ENCODE results near the gene RAB4A.

Gene RAB4A

GRCh38 chr1:229287267-229287666, 16.4 kb downstream of the RAB4A start:
- TF ChIP-seq MAX (IDR thresholded peaks at IDR 0.05) (no peak), EP300 (IDR thresholded peaks at IDR 0.05; ENCODE audit: borderline replicate concordance) (no peak), NFIC (IDR thresholded peaks at IDR 0.05) (no peak), USF1 (IDR thresholded peaks at IDR 0.05) (no peak), EGR1 (IDR thresholded peaks at IDR 0.05) (no peak), REST (IDR thresholded peaks at IDR 0.05; ENCODE audit: low read depth) (no peak), TCF12 (IDR thresholded peaks at IDR 0.05; ENCODE audit: low read depth) (no peak), CREB1 (IDR thresholded peaks at IDR 0.05; ENCODE audit: low read depth) (no peak), FOXM1 (IDR thresholded peaks at IDR 0.05; ENCODE audit: borderline replicate concordance, low read depth) (no peak), ZBTB7A (IDR thresholded peaks at IDR 0.05; ENCODE audit: low read depth) (no peak)

- TF ChIP-seq ZBTB7A (IDR thresholded peaks at IDR 0.05; ENCODE audit: low read depth) (no peak), TCF12 (IDR thresholded peaks at IDR 0.05; ENCODE audit: low read depth) (no peak), NFIC (IDR thresholded peaks at IDR 0.05) (no peak)
These were observed 17.6 kb downstream of the RAB4A start for GRCh38 chr1:229288516-229288915.

GRCh38 chr1:229293528-229294204, 22.8 kb downstream of the RAB4A start:
- TF ChIP-seq TEAD4 (IDR thresholded peaks at IDR 0.05) (no peak), CREB1 (IDR thresholded peaks at IDR 0.05; ENCODE audit: low read depth) (no peak), EP300 (IDR thresholded peaks at IDR 0.05; ENCODE audit: borderline replicate concordance) (no peak), REST (IDR thresholded peaks at IDR 0.05; ENCODE audit: low read depth) (no peak), RAD21 (IDR thresholded peaks at IDR 0.05; ENCODE audit: low read depth) (no peak), CEBPB (IDR thresholded peaks at IDR 0.05) (no peak), FOXM1 (IDR thresholded peaks at IDR 0.05; ENCODE audit: borderline replicate concordance, low read depth) (no peak), TCF12 (IDR thresholded peaks at IDR 0.05; ENCODE audit: low read depth) (no peak), YY1 (IDR thresholded peaks at IDR 0.05; ENCODE audit: low read depth) (no peak), MAX (IDR thresholded peaks at IDR 0.05) (no peak), TAF1 (IDR thresholded peaks at IDR 0.05; ENCODE audit: low read depth) (no peak), EGR1 (IDR thresholded peaks at IDR 0.05) (no peak), NFIC (IDR thresholded peaks at IDR 0.05) (no peak), USF1 (IDR thresholded peaks at IDR 0.05) (no peak), ZBTB7A (IDR thresholded peaks at IDR 0.05; ENCODE audit: low read depth) (no peak)

- no peak for TF ChIP-seq TCF12 (IDR thresholded peaks at IDR 0.05; ENCODE audit: low read depth)
- no peak for TF ChIP-seq RAD21 (IDR thresholded peaks at IDR 0.05; ENCODE audit: low read depth)
- TF ChIP-seq MAX (IDR thresholded peaks at IDR 0.05) = no peak
- no peak for TF ChIP-seq EGR1 (IDR thresholded peaks at IDR 0.05)
- no peak for TF ChIP-seq CEBPB (IDR thresholded peaks at IDR 0.05)
- TF ChIP-seq USF1 (IDR thresholded peaks at IDR 0.05) = no peak
- no peak for TF ChIP-seq CREB1 (IDR thresholded peaks at IDR 0.05; ENCODE audit: low read depth)
- no peak for TF ChIP-seq TEAD4 (IDR thresholded peaks at IDR 0.05)
- TF ChIP-seq REST (IDR thresholded peaks at IDR 0.05; ENCODE audit: low read depth) = no peak
- no peak for TF ChIP-seq NFIC (IDR thresholded peaks at IDR 0.05)
- TF ChIP-seq YY1 (IDR thresholded peaks at IDR 0.05; ENCODE audit: low read depth) = no peak
- no peak for TF ChIP-seq EP300 (IDR thresholded peaks at IDR 0.05; ENCODE audit: borderline replicate concordance)
- no peak for TF ChIP-seq ZBTB7A (IDR thresholded peaks at IDR 0.05; ENCODE audit: low read depth)
- TF ChIP-seq TAF1 (IDR thresholded peaks at IDR 0.05; ENCODE audit: low read depth) = no peak
These were observed 24.8 kb downstream of the RAB4A start for GRCh38 chr1:229295745-229296144.
